ENCODE results near the gene MPDU1. TPM values are rescaled to one million over a fixed set of nuclear protein-coding genes. Genes with fewer than 3 reads are reported as not detected.
A peak's percentile ranks its signal among the peaks of the same experiment; 100 is the strongest.

MPDU1 gene
- total RNA-seq, 1 donor: 64.1 TPM

- no peak for TF ChIP-seq CTCF (IDR thresholded peaks at IDR 0.05; ENCODE audit: extremely low read depth, low read depth, low read length)
Measured at GRCh38 chr17:7627250-7628121, 43.8 kb downstream of the MPDU1 start, which contains the start of gene SAT2. Gene SAT2, minus strand, starts transcription at chr17:7627821. Its CDS starts 186 bp downstream, at chr17:7627635.

GRCh38 chr17:7629939-7630571, 46.4 kb downstream of the MPDU1 start, which contains the start of gene SHBG:
Gene SHBG, plus strand, starts transcription at chr17:7630135. Its CDS starts 38 bp downstream, at chr17:7630173.
- Histone ChIP-seq H3K36me3 (ENCODE audit: insufficient read depth, low read length) (no peaks in the 10 kb centered on the region), H3K4me3 (ENCODE audit: insufficient read depth, low read length) (no peak within 1 kb of the TSS), H3K9me3 (ENCODE audit: low read depth, low read length) (no peaks in the 10 kb centered on the region), H3K27ac (ENCODE audit: low read depth, low read length) (no peak within 1 kb of the TSS), H3K4me1 (ENCODE audit: insufficient read depth, low read length) (peaks cover 5% of the 10 kb centered on the region), H3K4me2 (ENCODE audit: insufficient read depth, low read length) (no peak within 1 kb of the TSS), H3K27me3 (ENCODE audit: insufficient read depth, low read length) (no peaks in the 10 kb centered on the region), H4K20me1 (ENCODE audit: insufficient read depth, low read length) (no peaks in the 10 kb centered on the region), H2AFZ (ENCODE audit: low read length) (no peak within 1 kb of the TSS), H3K79me2 (ENCODE audit: insufficient read depth, low read length) (peaks cover 15% of the 10 kb centered on the region)
- DNase-seq (ENCODE audit: insufficient read length, low spot score, missing footprints): no peak
- TF ChIP-seq CTCF (IDR thresholded peaks at IDR 0.05; ENCODE audit: extremely low read depth, low read depth, low read length): no peak

More at GRCh38 chr17:7627250-7628121, 43.8 kb downstream of the MPDU1 start, which contains the start of gene SAT2:
- Histone ChIP-seq H3K27me3 (ENCODE audit: insufficient read depth, low read length) (no peaks in the 10 kb centered on the region), H3K4me2 (ENCODE audit: insufficient read depth, low read length) (peak within 1 kb of the TSS; percentile 95), H3K79me2 (ENCODE audit: insufficient read depth, low read length) (peaks cover 15% of the 10 kb centered on the region), H3K4me3 (ENCODE audit: insufficient read depth, low read length) (peak within 1 kb of the TSS; percentile 95), H3K36me3 (ENCODE audit: insufficient read depth, low read length) (no peaks in the 10 kb centered on the region), H3K9me3 (ENCODE audit: low read depth, low read length) (no peaks in the 10 kb centered on the region), H4K20me1 (ENCODE audit: insufficient read depth, low read length) (no peaks in the 10 kb centered on the region), H3K27ac (ENCODE audit: low read depth, low read length) (peak within 1 kb of the TSS; percentile 85), H3K4me1 (ENCODE audit: insufficient read depth, low read length) (peaks cover 5% of the 10 kb centered on the region), H2AFZ (ENCODE audit: low read length) (peak within 1 kb of the TSS; percentile 93)
- DNase-seq (ENCODE audit: insufficient read length, low spot score, missing footprints): peak; percentile 100

GRCh38 chr17:7631398-7632380, 48.0 kb downstream of the MPDU1 start:
- peaks cover 2% of the 10 kb centered on the region for H3K4me1 ChIP-seq (ENCODE audit: insufficient read depth, low read length)
- no peaks in the 10 kb centered on the region for H4K20me1 ChIP-seq (ENCODE audit: insufficient read depth, low read length)
- no peak for DNase-seq (ENCODE audit: insufficient read length, low spot score, missing footprints)
- H3K36me3 ChIP-seq (ENCODE audit: insufficient read depth, low read length): no peaks in the 10 kb centered on the region
- no peak for TF ChIP-seq CTCF (IDR thresholded peaks at IDR 0.05; ENCODE audit: extremely low read depth, low read depth, low read length)
- H3K79me2 ChIP-seq (ENCODE audit: insufficient read depth, low read length): peaks cover 9% of the 10 kb centered on the region
- H3K4me2 ChIP-seq (ENCODE audit: insufficient read depth, low read length): no peak overlapping the region
- no peak overlapping the region for H2AFZ ChIP-seq (ENCODE audit: low read length)
- H3K9me3 ChIP-seq (ENCODE audit: low read depth, low read length): no peaks in the 10 kb centered on the region
- no peak overlapping the region for H3K27ac ChIP-seq (ENCODE audit: low read depth, low read length)
- H3K4me3 ChIP-seq (ENCODE audit: insufficient read depth, low read length): no peak overlapping the region
- no peaks in the 10 kb centered on the region for H3K27me3 ChIP-seq (ENCODE audit: insufficient read depth, low read length)

Data from osteoblast (primary cell).